ENCODE measurements around the gene STAC.
"Not testable (repeated sequence)": the region's sequence is repeated elsewhere in the genome, so short reads cannot be mapped to it uniquely, and the experiment has no call there.

STAC gene

DNA sequence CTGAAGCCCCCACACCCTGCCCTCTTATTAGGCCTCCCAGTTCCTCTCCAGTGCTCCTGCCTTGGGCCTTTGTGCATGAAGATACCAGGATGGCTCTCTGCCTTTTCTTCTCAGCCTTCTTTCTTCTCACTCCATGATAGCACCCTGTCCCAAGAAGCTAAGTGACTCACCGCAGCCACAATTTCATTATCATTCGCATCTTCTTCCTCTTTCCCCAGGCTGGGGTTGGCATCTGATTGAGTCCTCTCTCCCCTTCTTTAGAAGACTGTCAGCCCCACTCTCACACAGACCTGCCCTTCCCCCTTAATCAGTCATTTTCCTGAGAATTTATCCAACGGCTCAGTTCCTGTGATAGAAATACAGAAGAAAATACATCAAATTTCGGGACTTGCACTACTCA lies 102.0 kb downstream of the STAC start:
- DNase-seq, result no peak

DNA sequence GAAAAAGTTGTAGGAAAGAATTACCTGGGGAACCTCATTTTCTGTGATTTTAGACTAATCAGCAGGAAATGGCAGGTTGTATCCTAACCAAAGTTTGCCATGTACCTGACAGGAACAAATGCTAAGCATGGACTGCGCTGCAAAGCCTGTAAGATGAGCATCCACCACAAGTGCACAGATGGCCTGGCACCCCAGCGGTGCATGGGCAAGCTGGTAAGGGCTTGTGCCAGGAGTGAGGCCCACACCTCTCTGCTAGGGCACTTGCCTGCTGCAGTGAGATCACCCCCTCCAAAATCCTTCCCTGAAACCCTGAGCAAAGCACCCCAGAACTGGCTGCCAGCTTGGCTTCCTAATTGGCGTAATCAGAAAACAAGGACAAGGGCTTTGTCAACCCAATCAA lies 102.6 kb downstream of the STAC start:
- no peak for DNase-seq

GRCh38 chr3:36483709-36484108 lies 103.4 kb downstream of the STAC start:
- no peak for DNase-seq

GRCh38 chr3:36484386-36484785 lies 104.1 kb downstream of the STAC start:
- no peak for DNase-seq

DNA sequence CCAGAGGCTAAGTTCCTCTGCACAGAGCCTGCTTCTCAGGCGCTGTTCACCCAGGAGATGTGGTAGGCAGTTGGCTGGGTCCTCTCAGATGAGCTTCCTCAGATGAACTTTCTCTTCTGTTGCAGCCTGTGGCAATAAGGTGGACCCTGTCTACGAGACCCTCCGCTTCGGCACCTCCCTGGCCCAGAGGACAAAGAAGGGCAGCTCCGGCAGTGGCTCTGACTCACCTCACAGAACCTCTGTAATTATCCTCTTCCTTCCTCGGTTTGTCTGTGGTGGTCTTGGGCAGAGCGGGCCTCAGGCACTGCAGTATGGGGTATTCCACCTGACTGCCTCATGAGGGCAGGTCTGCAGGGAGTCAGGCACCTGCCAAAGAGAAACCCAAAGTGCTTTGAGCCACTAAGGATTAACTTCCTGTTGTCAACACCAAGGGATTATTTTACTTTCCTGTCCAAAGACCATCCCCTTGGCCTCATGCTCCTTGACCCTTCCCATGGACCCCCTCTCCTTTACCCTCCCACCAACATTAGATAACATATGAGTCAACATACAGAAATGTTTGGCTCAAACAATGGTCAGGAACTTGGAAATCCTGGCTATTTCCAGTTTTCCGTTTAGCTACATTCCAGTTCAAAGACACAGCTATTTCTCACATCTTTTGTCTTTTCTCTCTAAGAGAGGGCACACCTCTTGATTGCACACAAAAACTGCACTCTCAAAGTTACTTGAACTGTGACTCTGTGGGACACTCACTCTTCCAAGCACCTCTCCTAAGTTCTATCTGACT lies 105.9 kb downstream of the STAC start:
- DNase-seq, result no peak

DNA sequence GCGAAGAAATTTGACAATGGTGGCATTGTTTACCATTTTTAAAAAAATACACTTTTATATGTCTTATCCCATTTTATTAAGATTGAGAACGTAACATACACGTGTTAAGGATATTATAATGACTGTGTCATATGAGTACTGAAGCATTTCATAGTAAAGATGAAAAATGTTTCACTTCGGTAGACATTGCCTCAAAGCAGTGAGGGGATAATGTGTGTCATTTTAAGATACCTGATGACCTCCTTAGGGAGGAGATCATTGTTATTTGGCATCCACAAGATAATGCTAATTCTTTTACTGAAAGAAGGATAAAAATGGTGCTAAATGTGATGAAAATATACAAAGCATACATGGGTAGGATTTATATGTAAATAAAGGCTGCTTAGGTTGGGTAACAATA lies 107.3 kb downstream of the STAC start:
- no peak for DNase-seq

- no peak for DNase-seq
Measured at GRCh38 chr3:36488077-36488789, 107.9 kb downstream of the STAC start.

DNA sequence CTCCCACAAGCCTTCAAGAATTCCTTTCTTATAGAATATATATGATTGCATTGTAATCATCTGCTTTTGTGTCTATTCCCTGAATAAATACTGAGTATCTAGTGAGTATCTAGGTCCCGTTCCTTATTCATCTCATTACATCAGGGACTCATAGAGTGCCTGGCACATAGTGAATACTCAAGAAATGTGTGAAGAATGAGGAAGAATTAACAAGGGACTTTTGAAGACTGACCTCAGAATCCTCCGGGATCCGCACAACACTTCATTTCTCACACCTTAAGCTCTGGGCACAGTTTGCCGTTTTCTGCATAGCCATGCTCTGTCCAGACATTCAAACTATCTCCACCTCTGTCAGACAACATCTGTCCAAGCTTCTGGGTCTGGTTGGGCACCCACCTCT lies 108.8 kb downstream of the STAC start:
- DNase-seq, result no peak

- DNase-seq, result no peak
Measured at GRCh38 chr3:36489679-36490425, 109.5 kb downstream of the STAC start.

GRCh38 chr3:36493051-36493450 lies 112.7 kb downstream of the STAC start:
- no peak for DNase-seq

DNA sequence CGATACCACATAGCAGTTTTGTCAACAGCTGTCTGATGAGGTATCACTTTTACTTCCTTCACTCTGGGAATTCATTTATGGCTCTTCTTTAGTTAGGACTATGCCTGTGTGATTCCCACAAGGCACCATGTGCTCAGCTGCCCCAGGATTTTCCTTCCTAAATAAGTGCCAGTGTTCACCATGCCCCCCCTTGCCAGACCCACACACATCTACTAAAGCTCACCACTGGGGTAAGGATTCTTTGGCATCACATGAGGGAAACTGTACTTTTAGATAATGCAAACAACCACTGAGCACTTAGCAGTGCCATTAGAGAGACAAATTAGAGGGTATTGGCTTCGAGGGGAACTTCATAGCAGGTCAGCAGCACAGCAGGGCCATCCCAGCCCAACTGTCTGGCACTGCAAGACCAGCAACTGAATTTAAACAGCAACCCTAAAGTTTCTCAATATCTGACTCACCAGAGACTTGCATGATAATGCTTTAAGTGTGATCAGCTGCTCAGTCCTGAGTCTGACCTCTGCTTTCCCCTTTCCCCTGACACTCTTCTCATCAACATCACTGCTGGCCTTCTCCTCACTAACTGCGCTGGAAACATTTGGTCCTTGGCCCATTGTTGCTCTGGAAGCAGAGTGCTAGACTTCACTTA lies 114.3 kb downstream of the STAC start:
- no peak for DNase-seq

GRCh38 chr3:36496684-36497633 lies 116.7 kb downstream of the STAC start:
- no peak for DNase-seq

- not testable (repeated sequence) for DNase-seq
Measured at GRCh38 chr3:36500053-36500452, 119.7 kb downstream of the STAC start.

DNA sequence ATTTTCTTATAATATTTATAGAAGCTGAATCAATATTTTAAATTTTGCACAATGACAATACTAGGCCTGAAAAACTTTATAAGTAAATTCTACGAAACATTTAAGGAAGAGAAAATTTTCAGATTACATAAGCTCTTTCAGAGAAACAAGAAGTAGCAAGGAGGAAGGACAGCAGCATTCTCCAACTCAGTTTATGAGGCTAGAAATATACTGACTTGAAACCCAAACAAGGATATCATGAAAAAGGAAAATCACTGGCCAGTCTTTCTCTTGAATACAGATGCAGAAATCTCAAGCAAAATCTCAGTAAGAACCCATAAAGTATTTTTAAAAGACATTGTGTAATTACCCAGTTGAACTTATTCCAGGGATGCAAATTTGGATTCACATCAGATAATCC lies 121.3 kb downstream of the STAC start:
- no peak for DNase-seq

DNA sequence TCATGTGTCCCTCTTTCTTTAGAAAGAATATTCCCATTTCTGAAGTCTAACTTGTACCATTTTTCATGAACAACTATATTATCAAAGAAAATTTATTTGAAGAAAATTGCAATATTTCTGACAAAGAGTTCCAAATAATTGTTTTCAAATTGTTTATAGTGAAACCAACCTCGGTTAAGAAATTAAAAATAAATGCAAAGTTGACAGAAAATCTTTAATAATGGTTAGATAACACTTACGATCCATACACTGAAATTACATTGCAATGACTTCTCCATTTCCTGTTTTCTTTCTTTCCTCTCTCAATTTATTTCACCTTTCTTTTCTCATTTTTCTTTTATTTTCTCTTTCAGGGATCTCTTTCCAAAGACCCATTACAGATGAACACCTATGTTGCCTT lies 125.1 kb downstream of the STAC start:
- no peak for DNase-seq

GRCh38 chr3:36511791-36512486 lies 131.6 kb downstream of the STAC start:
- DNase-seq, result no peak

DNA sequence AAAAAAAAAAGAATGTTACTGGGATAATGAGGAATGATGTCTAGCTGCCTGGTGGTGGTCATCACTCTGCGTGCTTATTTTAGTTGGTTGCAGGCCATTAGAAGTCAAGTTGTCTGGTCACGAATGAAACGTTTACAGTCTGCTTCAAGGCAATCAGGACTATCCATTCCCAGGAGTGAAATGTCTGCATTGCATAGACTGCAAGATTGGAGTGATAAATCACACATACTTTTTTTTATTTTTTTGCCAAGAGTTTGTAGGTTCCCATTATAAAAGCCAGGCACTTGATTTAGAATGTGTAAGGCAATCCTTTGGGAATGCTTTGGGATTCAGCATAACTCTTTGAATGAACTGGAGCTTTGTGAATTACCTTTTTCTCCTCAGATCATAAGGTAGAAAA lies 132.3 kb downstream of the STAC start:
- no peak for DNase-seq

GRCh38 chr3:36514171-36514570 lies 133.9 kb downstream of the STAC start:
- DNase-seq, result no peak

DNA sequence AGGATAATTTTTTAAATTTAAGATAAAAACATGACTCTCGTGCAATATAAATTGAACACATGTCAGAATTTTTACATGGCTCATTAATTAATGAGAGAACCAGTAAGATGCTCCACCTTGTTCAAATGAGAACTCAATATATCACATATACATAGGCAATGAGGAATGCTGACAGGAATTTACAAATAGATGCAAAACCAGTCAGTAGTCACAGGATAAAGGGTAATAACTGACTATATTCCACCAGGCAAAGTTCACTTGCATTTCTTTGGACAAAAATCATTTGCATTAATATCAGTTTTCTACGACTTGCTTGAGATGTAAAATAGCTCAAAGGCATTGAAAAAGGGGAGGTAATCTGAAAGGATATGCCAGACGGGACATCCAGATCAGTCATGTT lies 139.4 kb downstream of the STAC start:
- DNase-seq, result no peak

- DNase-seq, result no peak
Measured at GRCh38 chr3:36520241-36521006, 140.1 kb downstream of the STAC start.

DNA sequence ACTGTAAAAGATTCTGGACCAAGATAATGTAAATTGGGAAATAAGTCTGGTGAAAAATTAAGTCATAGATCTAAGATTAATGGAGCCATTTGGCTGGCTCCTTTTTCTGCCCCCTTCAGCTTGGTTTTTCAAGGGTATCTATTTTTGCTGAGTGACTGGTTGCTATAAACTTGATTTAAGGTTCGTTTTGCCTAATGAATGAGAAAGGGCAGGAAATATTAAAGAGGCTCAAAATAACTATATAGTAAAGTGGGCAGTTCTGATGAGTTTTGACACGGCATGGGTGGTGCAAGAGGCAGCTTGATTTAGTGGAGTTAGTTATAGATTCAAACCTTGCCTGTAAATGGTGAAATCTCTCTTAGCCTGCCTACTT lies 140.7 kb downstream of the STAC start:
- no peak for DNase-seq

All from SHP77 (cell line).